K562 (cell line): Measurements from ENCODE around the gene PBX2. TPM values are rescaled to one million over a fixed set of nuclear protein-coding genes. Genes with fewer than 3 reads are reported as not detected.

ENCODE experiments used
- ADNP ChIP-seq: fragments of 200-800 bp; sonication (Bioruptor generic); IDR thresholded peaks from 2 replicates; pipeline ENCODE4 v1.6.1; 2016; ENCODE audit warnings: missing genetic modification characterization, missing compliant biosample characterization
- ATF1 ChIP-seq, 2 experiments: fragments of 450-650 bp in 1 of 2; IDR thresholded peaks; 2 replicates each; pipeline ENCODE4 v1.6.1; 2016; ENCODE audit warnings: missing compliant biosample characterization in 1 of 2, missing genetic modification characterization in 1 of 2
- BCL6 ChIP-seq: fragments of 250-450 bp; sonication (Bioruptor Pico); IDR thresholded peaks from 2 replicates; pipeline ENCODE4 v1.4.0; 2020
- CHCHD3 ChIP-seq: fragments of 250-450 bp; sonication (Bioruptor Pico); IDR thresholded peaks from 2 replicates; pipeline ENCODE4 v2.1.2; 2022; ENCODE audit warnings: mild to moderate bottlenecking
- ELF4 ChIP-seq: fragments of 450-650 bp; formaldehyde crosslinking; IDR thresholded peaks from 2 replicates; pipeline ENCODE4 v1.4.0; 2022; ENCODE audit warnings: missing genetic modification characterization
- ETV1 ChIP-seq: fragments of 450-650 bp; conservative IDR thresholded peaks from 2 replicates; pipeline ENCODE4 v1.6.1; 2016; ENCODE audit warnings: missing genetic modification characterization, control low read depth, low read depth, missing compliant biosample characterization
- GABPB2 ChIP-seq: fragments of 250-450 bp; sonication (Bioruptor Pico); conservative IDR thresholded peaks from 2 replicates; pipeline ENCODE4 v1.5.1; 2021; ENCODE audit warnings: mild to moderate bottlenecking
- GATAD2A ChIP-seq: fragments of 450-650 bp; IDR thresholded peaks from 2 replicates; pipeline ENCODE4 v1.6.1; 2017
- GTF2A2 ChIP-seq: IDR thresholded peaks from 2 replicates; pipeline ENCODE4 v1.6.1; 2016; ENCODE audit warnings: mild to moderate bottlenecking, missing genetic modification characterization, missing compliant biosample characterization
- GTF2F1 ChIP-seq: IDR thresholded peaks from 2 replicates; pipeline ENCODE4 v1.6.1; 2011; ENCODE audit warnings: low read depth, low read length, improper control_type of control experiment
- HEY1 ChIP-seq: fragments of 250-450 bp; sonication (Bioruptor Pico); IDR thresholded peaks from 2 replicates; pipeline ENCODE4 v1.5.0; 2020; ENCODE audit warnings: mild to moderate bottlenecking, moderate library complexity, borderline replicate concordance
- MAFF ChIP-seq: IDR thresholded peaks from 2 replicates; pipeline ENCODE4 v1.6.1; 2012; ENCODE audit warnings: low read length, improper control_type of control experiment
- NEUROD1 ChIP-seq: fragments of 150-350 bp; IDR thresholded peaks from 2 replicates; pipeline ENCODE4 v1.6.1; 2014; ENCODE audit warnings: borderline replicate concordance, low read length, low read depth; ENCODE audit not compliant: partially characterized antibody
- NFXL1 ChIP-seq: fragments of 450-650 bp; formaldehyde crosslinking; IDR thresholded peaks from 2 replicates; pipeline ENCODE4 v1.4.0; 2021; ENCODE audit warnings: mild to moderate bottlenecking
- NR3C1 ChIP-seq: sonication (generic); formaldehyde crosslinking; IDR thresholded peaks from 2 replicates; pipeline ENCODE4 v1.8.1; 2022; ENCODE audit warnings: missing genetic modification reagents
- PRMT5 ChIP-seq: sonication (generic); formaldehyde crosslinking; IDR thresholded peaks from 2 replicates; pipeline ENCODE4 v1.5.0; 2020; ENCODE audit warnings: missing genetic modification reagents
- RBM34 ChIP-seq: fragments of 200-400 bp; formaldehyde crosslinking; IDR thresholded peaks from 2 replicates; pipeline ENCODE4 v1.6.1; 2018; ENCODE audit warnings: low read length, borderline replicate concordance; ENCODE audit not compliant: insufficient read depth
- SOX6 ChIP-seq: fragments of 450-650 bp; IDR thresholded peaks from 2 replicates; pipeline ENCODE4 v1.6.1; 2014; ENCODE audit warnings: mild to moderate bottlenecking
- STAT5A ChIP-seq: IDR thresholded peaks from 2 replicates; pipeline ENCODE4 v1.6.1; 2012; ENCODE audit warnings: low read length, inconsistent platforms, borderline replicate concordance
- USF2 ChIP-seq: sonication (generic); formaldehyde crosslinking; IDR thresholded peaks from 2 replicates; pipeline ENCODE4 v1.5.0; 2020; ENCODE audit warnings: missing genetic modification reagents
- ZBTB8A ChIP-seq: fragments of 450-650 bp; IDR thresholded peaks from 2 replicates; pipeline ENCODE4 v1.6.1; 2018; ENCODE audit warnings: mild to moderate bottlenecking, moderate library complexity; ENCODE audit not compliant: partially characterized antibody
- ZNF274 ChIP-seq: IDR thresholded peaks from 2 replicates; pipeline ENCODE4 v1.6.1; 2011; ENCODE audit warnings: low read depth, mild to moderate bottlenecking, low read length, moderate library complexity, borderline replicate concordance
- ZSCAN29 ChIP-seq: fragments of 450-650 bp; IDR thresholded peaks from 2 replicates; pipeline ENCODE4 v1.6.1; 2017
- polyA plus RNA-seq, 8 experiments: library from polyadenylated mRNA; depleted of rRNA in 4 of 8; stranded (reverse) in 5 of 8; unstranded in 3 of 8; fragments of >200 nt; fragmentation: Nextera tagmentation in 2 of 8; fragmentation: Illumina TruSeq in 1 of 8; extraction: Ambion mirVana in 2 of 8; extraction: Trizol in 1 of 8; gene quantifications; 2 replicates each; pipeline versions ENCODE4 v1.2.1 to v1.2.3, GENCODE V29; 2011 to 2014; ENCODE audit warnings: inconsistent platforms in 1 of 8, missing spikeins in 1 of 8
- total RNA-seq, 7 experiments: library from RNA; depleted of rRNA in 6 of 7; stranded (reverse); fragments of >200 nt in 6 of 7; fragmentation: Illumina TruSeq in 2 of 7; extraction: Trizol in 2 of 7; gene quantifications; 2 replicates each; pipeline versions ENCODE4 v1.2.1 to v1.2.3, GENCODE V29; 2011 to 2021; ENCODE audit warnings: low replicate concordance in 1 of 7
- TF ChIP-seq, protein P1 (sequence below), 2 experiments: fragments of 450-650 bp in 1 of 2; sonication (generic) in 1 of 2; formaldehyde crosslinking; conservative IDR thresholded peaks; 2 replicates each; pipeline versions ENCODE4 v1.4.0 to v1.8.1; 2020 to 2022; ENCODE audit warnings: mild to moderate bottlenecking in 1 of 2, missing genetic modification reagents in 1 of 2
- TF ChIP-seq, protein P2 (sequence below): fragments of 450-650 bp; formaldehyde crosslinking; IDR thresholded peaks from 2 replicates; pipeline ENCODE4 v1.4.0; 2020; ENCODE audit warnings: mild to moderate bottlenecking

The PBX2 gene
- total and polyA plus RNA-seq, 9 of the 15 experiments (the other 6 are each of a cell fraction or from before 2014, with no cell fraction given), result 1.9 to 134 (median 62.5) TPM

DNA sequence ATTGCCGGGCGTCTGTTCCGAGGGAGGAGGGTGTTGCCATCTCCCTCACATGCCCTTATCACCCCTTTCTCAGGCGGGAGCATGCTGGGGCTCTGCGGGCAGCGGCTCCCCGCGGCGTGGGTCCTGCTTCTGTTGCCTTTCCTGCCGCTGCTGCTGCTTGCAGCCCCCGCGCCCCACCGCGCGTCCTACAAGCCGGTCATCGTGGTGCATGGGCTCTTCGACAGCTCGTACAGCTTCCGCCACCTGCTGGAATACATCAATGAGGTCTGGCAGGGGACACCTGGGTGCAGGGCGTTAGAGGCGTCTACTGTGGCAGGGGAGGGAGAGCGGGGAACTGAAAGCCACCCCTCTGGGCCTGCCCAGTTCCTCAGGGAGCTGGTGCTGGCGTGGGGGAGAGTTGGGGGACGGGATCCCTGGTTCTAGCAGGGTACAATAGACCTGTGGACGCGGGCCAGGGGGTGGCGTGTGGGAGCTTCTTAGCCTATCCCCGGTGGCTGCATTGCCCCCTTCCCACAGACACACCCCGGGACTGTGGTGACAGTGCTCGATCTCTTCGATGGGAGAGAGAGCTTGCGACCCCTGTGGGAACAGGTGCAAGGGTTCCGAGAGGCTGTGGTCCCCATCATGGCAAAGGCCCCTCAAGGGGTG, 35.4 kb downstream of the PBX2 start (continued):
- TF ChIP-seq RBM34 (no peak), NFXL1 (CRISPR knock-in tag) (no peak), ATF1 (CRISPR knock-in tag; IDR thresholded peaks at IDR 0.05) (no peak), ATF1 (tag; IDR thresholded peaks at IDR 0.05) (no peak; the same call in 1 of the 2 replicates), ELF4 (CRISPR knock-in tag) (no peak), USF2 (CRISPR knock-in tag) (no peak), CHCHD3 (CRISPR knock-in tag) (0 out of 2 replicates have a peak, but pooled peaks have one; percentile 6), HEY1 (no peak), GTF2F1 (no peak; the same call in 1 of the 2 replicates), MAFF (no peak), NR3C1 (no peak), GABPB2 (no peak), NEUROD1 (peak; percentile 61), SOX6 (no peak), GATAD2A (peak; percentile 32; the same call in 1 of the 2 replicates), ADNP (tag) (no peak), ZNF274 (no peak), BCL6 (CRISPR knock-in tag) (no peak), STAT5A (no peak), GTF2A2 (no peak), ZSCAN29 (peak; percentile 54; the same call in 1 of the 2 replicates), ETV1 (no peak), PRMT5 (CRISPR knock-in tag) (no peak), ZBTB8A (no peak)
- TF ChIP-seq, protein P1, sequence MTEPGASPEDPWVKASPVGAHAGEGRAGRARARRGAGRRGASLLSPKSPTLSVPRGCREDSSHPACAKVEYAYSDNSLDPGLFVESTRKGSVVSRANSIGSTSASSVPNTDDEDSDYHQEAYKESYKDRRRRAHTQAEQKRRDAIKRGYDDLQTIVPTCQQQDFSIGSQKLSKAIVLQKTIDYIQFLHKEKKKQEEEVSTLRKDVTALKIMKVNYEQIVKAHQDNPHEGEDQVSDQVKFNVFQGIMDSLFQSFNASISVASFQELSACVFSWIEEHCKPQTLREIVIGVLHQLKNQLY (CRISPR knock-in tag; conservative IDR thresholded peaks at IDR 0.05), result 0 out of 4 replicates have a peak, but pooled peaks of 1 of the 2 experiments have one; percentile 65
- TF ChIP-seq, protein P2, sequence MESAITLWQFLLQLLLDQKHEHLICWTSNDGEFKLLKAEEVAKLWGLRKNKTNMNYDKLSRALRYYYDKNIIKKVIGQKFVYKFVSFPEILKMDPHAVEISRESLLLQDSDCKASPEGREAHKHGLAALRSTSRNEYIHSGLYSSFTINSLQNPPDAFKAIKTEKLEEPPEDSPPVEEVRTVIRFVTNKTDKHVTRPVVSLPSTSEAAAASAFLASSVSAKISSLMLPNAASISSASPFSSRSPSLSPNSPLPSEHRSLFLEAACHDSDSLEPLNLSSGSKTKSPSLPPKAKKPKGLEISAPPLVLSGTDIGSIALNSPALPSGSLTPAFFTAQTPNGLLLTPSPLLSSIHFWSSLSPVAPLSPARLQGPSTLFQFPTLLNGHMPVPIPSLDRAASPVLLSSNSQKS (CRISPR knock-in tag), result no peak
